22Rv1 (cell line): ENCODE results near the gene OR5AN1.

ENCODE experiments used
- CTCF ChIP-seq: fragments of 450-650 bp; IDR thresholded peaks from 2 replicates; pipeline ENCODE4 v1.5.1; 2017; ENCODE audit warnings: mild to moderate bottlenecking
- ZFX ChIP-seq: fragments of 450-650 bp; IDR thresholded peaks from 2 replicates; pipeline ENCODE4 v1.6.1; 2017; ENCODE audit warnings: antibody characterized with exemption, borderline replicate concordance

DNA sequence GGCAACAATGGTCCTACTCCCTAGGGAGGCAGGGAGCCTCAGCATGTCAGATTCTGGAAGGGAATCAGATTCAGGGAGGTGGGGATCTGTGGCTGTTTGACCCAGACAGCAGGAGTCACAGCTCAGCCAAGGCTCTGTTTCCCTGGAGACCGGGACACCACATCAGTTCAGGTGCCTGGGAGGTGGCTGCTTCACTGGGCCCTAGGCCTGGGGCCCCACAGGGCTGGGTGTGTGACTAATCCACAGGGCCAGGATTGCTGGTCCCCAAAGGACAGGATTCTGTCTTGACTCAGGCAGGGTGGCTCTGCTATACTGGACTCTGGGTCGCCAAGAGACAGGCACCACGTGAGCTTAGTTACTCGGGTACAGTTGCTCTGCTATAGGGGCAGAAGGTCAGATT, 3.5 kb upstream of the OR5AN1 start:
- TF ChIP-seq CTCF: no peak
- TF ChIP-seq ZFX: no peak
